ENCODE data around the gene CCDC137. TPM values are rescaled to one million over a fixed set of nuclear protein-coding genes. Genes with fewer than 3 reads are reported as not detected.

Gene CCDC137
- polyA plus RNA-seq, 3 donors: 2.4 to 8.8 (median 3.6) TPM

DNA sequence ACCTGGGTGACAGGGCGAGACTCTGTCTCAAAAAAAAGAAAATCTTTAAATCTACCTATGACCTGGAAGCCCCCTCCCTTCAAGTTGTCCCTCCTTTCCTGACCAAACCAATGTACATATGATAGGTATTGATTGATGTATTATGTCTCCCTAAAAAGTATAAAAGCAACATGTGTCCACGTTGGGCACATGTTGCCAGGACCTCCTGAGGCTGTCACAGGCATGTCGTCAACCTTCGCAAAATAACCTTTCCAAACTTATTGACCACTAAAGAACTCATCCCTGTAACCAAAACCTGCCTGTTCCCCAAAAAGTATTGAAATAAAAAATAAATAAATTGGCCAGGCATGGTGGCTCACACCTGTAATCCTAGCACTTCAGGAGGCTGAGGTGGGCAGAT, 4.5 kb upstream of the CCDC137 start:
- Mint-ChIP-seq H3K4me1 (peaks cover 15% of the 10 kb centered on the region), H3K4me3 (no peak overlapping the region), H3K36me3 (peaks cover 3 to 11% of the 10 kb centered on the region in 2 donors), H3K9me3 (peaks cover 0 to 1% (median 0%) of the 10 kb centered on the region in 7 donors), H3K27ac (no peak overlapping the region), H3K27me3 (ENCODE audit: low read depth in 3 of 3) (peaks cover 0 to 1% (median 0%) of the 10 kb centered on the region in 3 donors)
- Histone ChIP-seq H3K79me2 (ENCODE audit: insufficient read depth, low read length) (peaks cover 21% of the 10 kb centered on the region), H4K20me1 (ENCODE audit: insufficient read depth, low read length) (no peaks in the 10 kb centered on the region), H3K36me3 (replicated peaks in 1 of 2; ENCODE audit: control insufficient read depth in 1 of 2, insufficient read depth in 2 of 2, low read length in 2 of 2) (peaks cover 3 to 7% of the 10 kb centered on the region in 2 donors), H3K27ac (ENCODE audit: low read depth in 1 of 2, low read length in 2 of 2) (no peak overlapping the region), H3K4me3 (replicated peaks in 1 of 3; ENCODE audit: low read depth in 2 of 3, low read length in 3 of 3) (no peak overlapping the region), H3K27me3 (ENCODE audit: control insufficient read depth in 2 of 2, insufficient read depth in 2 of 2, low read length in 2 of 2) (no peaks in the 10 kb centered on the region), H3K9me3 (replicated peaks in 1 of 2; ENCODE audit: control insufficient read depth in 1 of 2, insufficient read depth in 1 of 2, low read length in 2 of 2) (no peaks in the 10 kb centered on the region), H3K9ac (ENCODE audit: insufficient read depth, low read length, poor library complexity, severe bottlenecking) (no peak overlapping the region), H2AFZ (ENCODE audit: insufficient read depth, low read depth, low read length, poor library complexity, severe bottlenecking) (no peak overlapping the region), H3K4me1 (ENCODE audit: control insufficient read depth in 1 of 2, insufficient read depth in 2 of 2, low read length in 2 of 2) (peaks cover 16 to 18% of the 10 kb centered on the region in 2 donors), H3K4me2 (replicated peaks; ENCODE audit: extremely low read depth, low read length, poor library complexity, severe bottlenecking) (no peak overlapping the region)
- intact Hi-C loops (cut with micrococcal nuclease): no loop called here
- no peak for DNase-seq
- TF ChIP-seq, protein P1, sequence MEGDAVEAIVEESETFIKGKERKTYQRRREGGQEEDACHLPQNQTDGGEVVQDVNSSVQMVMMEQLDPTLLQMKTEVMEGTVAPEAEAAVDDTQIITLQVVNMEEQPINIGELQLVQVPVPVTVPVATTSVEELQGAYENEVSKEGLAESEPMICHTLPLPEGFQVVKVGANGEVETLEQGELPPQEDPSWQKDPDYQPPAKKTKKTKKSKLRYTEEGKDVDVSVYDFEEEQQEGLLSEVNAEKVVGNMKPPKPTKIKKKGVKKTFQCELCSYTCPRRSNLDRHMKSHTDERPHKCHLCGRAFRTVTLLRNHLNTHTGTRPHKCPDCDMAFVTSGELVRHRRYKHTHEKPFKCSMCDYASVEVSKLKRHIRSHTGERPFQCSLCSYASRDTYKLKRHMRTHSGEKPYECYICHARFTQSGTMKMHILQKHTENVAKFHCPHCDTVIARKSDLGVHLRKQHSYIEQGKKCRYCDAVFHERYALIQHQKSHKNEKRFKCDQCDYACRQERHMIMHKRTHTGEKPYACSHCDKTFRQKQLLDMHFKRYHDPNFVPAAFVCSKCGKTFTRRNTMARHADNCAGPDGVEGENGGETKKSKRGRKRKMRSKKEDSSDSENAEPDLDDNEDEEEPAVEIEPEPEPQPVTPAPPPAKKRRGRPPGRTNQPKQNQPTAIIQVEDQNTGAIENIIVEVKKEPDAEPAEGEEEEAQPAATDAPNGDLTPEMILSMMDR (IDR thresholded peaks at IDR 0.05): no peak
- WGBS (ENCODE audit: insufficient coverage): 100% methylated on average over 2 of the region's 4 CpGs

DNA sequence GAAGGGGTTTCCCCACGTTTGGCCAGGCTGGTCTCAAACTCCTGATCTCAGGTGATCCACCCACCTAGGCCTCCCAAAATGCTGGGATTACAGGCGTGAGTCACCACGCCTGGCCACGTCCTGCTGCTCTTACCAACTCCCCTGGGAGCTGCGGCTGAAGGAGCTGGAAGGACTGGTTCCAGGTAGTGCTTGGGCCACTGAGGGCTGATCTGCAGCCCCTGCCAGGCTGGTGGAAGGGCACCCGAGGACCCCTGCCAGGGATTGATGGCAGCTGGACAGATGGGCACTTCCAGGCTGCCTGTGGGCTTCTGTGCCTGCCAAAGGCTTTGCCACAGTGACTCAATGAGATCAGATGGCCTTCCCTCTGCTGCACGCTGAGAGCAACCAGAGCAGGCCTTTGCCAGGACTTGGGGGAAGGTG, 2.5 kb upstream of the CCDC137 start:
- peaks cover 11 to 25% of the 10 kb centered on the region in 2 donors for H3K36me3 Mint-ChIP-seq
- peaks cover 24 to 30% of the 10 kb centered on the region in 2 donors for H3K4me1 ChIP-seq (ENCODE audit: control insufficient read depth in 1 of 2, insufficient read depth in 2 of 2, low read length in 2 of 2)
- 92% methylated on average over 6 of the region's 7 CpGs for WGBS (ENCODE audit: insufficient coverage)
- TF ChIP-seq, protein P1 (IDR thresholded peaks at IDR 0.05): no peak
- no peaks in the 10 kb centered on the region for H4K20me1 ChIP-seq (ENCODE audit: insufficient read depth, low read length)
- peaks cover 42% of the 10 kb centered on the region for H3K79me2 ChIP-seq (ENCODE audit: insufficient read depth, low read length)
- H3K27me3 ChIP-seq (ENCODE audit: control insufficient read depth in 2 of 2, insufficient read depth in 2 of 2, low read length in 2 of 2): no peaks in the 10 kb centered on the region
- H3K9me3 Mint-ChIP-seq: peaks cover 0 to 1% (median 0%) of the 10 kb centered on the region in 7 donors
- DNase-seq: no peak
- H3K27me3 Mint-ChIP-seq (ENCODE audit: low read depth in 3 of 3): peaks cover 0 to 4% (median 0%) of the 10 kb centered on the region in 3 donors
- no peak overlapping the region for H3K27ac ChIP-seq (ENCODE audit: low read depth in 1 of 2, low read length in 2 of 2)
- peaks cover 3 to 16% of the 10 kb centered on the region in 2 donors for H3K36me3 ChIP-seq (replicated peaks in 1 of 2; ENCODE audit: control insufficient read depth in 1 of 2, insufficient read depth in 2 of 2, low read length in 2 of 2)
- no peak overlapping the region for H3K4me3 ChIP-seq (replicated peaks in 1 of 3; ENCODE audit: low read depth in 2 of 3, low read length in 3 of 3)
- H3K9ac ChIP-seq (ENCODE audit: insufficient read depth, low read length, poor library complexity, severe bottlenecking): no peak overlapping the region
- peaks cover 24% of the 10 kb centered on the region for H3K4me1 Mint-ChIP-seq
- H3K4me2 ChIP-seq (replicated peaks; ENCODE audit: extremely low read depth, low read length, poor library complexity, severe bottlenecking): no peak overlapping the region
- H3K9me3 ChIP-seq (replicated peaks in 1 of 2; ENCODE audit: control insufficient read depth in 1 of 2, insufficient read depth in 1 of 2, low read length in 2 of 2): no peaks in the 10 kb centered on the region
- no peak overlapping the region for H3K4me3 Mint-ChIP-seq
- no peak overlapping the region for H3K27ac Mint-ChIP-seq
- H2AFZ ChIP-seq (ENCODE audit: insufficient read depth, low read depth, low read length, poor library complexity, severe bottlenecking): no peak overlapping the region
- intact Hi-C loops (cut with micrococcal nuclease): no loop called here
